Tibial artery (tissue), 4 donors: ENCODE measurements around the gene CDO1.
A peak's percentile ranks its signal among the peaks of the same experiment; 100 is the strongest.

Experiments
- DNase-seq, 2 donors: peaks; one replicate each; pipeline ENCODE4 v3.0.0-alpha.2; 2019
- H3K27ac ChIP-seq, 2 donors: fragments of 200-600 bp; sonication (generic) in 1 of 2; 1 replicate in 1 of 2; 2 replicates in 1 of 2; pipeline ENCODE4 v1.5.1; 2018 to 2019; ENCODE audit warnings: mild to moderate bottlenecking in 1 of 2
- H3K27me3 ChIP-seq, 2 donors: fragments of 200-600 bp; sonication (generic) in 1 of 2; one replicate each; pipeline versions ENCODE4 v1.5.1 to v1.6.0; 2016 to 2019
- H3K36me3 ChIP-seq, 3 donors: fragments of 200-600 bp; sonication (generic) in 2 of 3; one replicate each; pipeline ENCODE4 v1.5.1; 2016 to 2019; ENCODE audit warnings: mild to moderate bottlenecking in 2 of 3
- H3K4me1 ChIP-seq, 4 donors: fragments of 200-600 bp; sonication (generic) in 2 of 4; 1 replicate in 3 of 4; 2 replicates in 1 of 4; pipeline ENCODE4 v1.5.1; 2016 to 2019
- H3K4me3 ChIP-seq, 2 donors: fragments of 200-600 bp; sonication (generic) in 1 of 2; 1 replicate in 1 of 2; 2 replicates in 1 of 2; pipeline ENCODE4 v1.5.1; 2018 to 2019; ENCODE audit warnings: mild to moderate bottlenecking in 2 of 2
- H3K9me3 ChIP-seq, 3 donors: fragments of 200-600 bp; sonication (generic) in 1 of 3; one replicate each; pipeline ENCODE4 v1.5.1; 2016 to 2019
- intact Hi-C: fragments of 100-400 bp; cut with DNase I; formaldehyde crosslinking; loops from one replicate; pipeline ENCODE4 v1.15.0; 2023; ENCODE audit warnings: low total_unique reads
- TF ChIP-seq, protein P1 (sequence below), 2 experiments: fragments of 200-600 bp in 1 of 2; fragments of 450-650 bp in 1 of 2; IDR thresholded peaks; one replicate each; pipeline ENCODE4 v1.5.1; 2017 to 2019; ENCODE audit warnings: antibody characterized with exemption in 2 of 2, mild to moderate bottlenecking in 1 of 2, moderate library complexity in 1 of 2

Gene CDO1

DNA sequence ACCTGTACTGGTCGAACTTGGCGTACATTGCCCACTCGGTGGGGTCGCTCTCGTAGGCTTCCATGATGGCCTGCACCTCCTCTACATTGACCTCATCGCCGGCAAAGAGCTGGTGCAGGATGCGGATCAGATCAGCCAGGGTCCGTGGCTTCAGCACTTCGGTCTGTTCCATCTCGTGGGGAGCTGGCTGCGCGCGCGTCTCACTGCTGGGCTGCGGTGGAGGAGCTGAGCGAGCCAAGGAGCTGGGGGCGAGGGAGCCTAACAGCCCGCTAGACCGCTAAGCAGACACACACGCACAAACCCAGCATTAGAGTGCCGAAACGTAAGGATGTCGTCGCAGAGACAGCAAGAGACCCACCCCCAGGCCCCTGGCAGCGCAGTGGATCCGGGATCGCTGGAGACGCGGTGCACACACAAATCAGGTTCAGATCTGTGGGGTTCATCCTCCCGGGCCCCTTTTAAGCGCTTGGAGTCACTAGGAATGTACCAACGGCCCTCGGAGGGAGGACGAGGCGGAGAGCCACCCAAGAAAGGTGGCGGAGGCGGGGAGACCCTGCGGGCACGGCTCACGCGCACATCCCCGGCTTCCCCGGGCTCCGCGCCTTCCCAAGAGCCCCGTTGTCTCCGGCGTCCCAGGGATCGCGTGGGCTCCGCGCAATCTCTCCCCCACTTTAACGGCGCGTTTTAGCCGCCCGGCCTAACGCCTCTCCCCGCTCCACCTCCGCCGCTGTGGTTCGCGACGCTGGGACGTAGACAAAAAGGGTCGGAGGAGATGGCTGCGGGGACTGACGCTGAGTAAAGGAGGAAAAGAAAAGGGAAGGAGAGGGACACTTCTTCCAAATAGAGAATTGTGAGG, at the start of gene CDO1:
Gene CDO1 (minus strand): TSS at position 434 of the 856 bp plus-strand sequence. CDS start 262 bp downstream, at position 172.
- peaks cover 0 to 4% (median 0%) of the 10 kb centered on the region in 3 donors for H3K36me3 ChIP-seq
- intact Hi-C loops = no loop called here
- peak within 1 kb of the TSS; percentile 53 to 72 for H3K27ac ChIP-seq
- peak within 1 kb of the TSS; percentile 51 to 59 for H3K4me3 ChIP-seq
- H3K4me1 ChIP-seq = peaks cover 0 to 19% (median 11%) of the 10 kb centered on the region in 4 donors
- TF ChIP-seq, protein P1, sequence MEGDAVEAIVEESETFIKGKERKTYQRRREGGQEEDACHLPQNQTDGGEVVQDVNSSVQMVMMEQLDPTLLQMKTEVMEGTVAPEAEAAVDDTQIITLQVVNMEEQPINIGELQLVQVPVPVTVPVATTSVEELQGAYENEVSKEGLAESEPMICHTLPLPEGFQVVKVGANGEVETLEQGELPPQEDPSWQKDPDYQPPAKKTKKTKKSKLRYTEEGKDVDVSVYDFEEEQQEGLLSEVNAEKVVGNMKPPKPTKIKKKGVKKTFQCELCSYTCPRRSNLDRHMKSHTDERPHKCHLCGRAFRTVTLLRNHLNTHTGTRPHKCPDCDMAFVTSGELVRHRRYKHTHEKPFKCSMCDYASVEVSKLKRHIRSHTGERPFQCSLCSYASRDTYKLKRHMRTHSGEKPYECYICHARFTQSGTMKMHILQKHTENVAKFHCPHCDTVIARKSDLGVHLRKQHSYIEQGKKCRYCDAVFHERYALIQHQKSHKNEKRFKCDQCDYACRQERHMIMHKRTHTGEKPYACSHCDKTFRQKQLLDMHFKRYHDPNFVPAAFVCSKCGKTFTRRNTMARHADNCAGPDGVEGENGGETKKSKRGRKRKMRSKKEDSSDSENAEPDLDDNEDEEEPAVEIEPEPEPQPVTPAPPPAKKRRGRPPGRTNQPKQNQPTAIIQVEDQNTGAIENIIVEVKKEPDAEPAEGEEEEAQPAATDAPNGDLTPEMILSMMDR (IDR thresholded peaks at IDR 0.05) = no peak
- peaks cover 0 to 30% of the 10 kb centered on the region in 2 donors for H3K27me3 ChIP-seq
- no peaks in the 10 kb centered on the region for H3K9me3 ChIP-seq
- peak; percentile 74 for DNase-seq

DNA sequence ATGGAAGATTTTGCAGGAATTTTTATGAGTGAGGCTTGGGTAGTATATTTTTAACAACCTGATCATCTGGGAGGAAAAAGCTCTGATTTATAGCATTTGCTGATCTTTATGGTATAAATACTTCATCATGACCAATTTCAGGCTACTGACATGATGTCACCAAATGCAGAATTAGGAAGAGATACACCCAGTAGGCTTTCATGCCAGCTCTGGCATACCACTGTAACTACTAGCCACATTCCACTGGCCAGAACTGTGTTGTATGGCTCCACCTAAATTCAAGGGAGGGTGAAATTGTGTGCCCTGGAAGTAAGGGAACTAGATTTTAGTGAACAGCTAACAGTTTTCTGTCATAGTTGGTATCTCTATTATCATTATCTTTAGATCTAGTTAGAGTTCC, 42.9 kb upstream of the CDO1 start:
- no peak for DNase-seq
- Histone ChIP-seq H3K27ac (peak overlapping the region; percentile 34 to 55), H3K4me3 (no peak overlapping the region), H3K9me3 (no peaks in the 10 kb centered on the region), H3K27me3 (no peaks in the 10 kb centered on the region), H3K4me1 (peaks cover 0 to 70% (median 27%) of the 10 kb centered on the region in 4 donors), H3K36me3 (no peaks in the 10 kb centered on the region)
- intact Hi-C loops = no loop called here
- TF ChIP-seq, protein P1 (IDR thresholded peaks at IDR 0.05) = no peak

DNA sequence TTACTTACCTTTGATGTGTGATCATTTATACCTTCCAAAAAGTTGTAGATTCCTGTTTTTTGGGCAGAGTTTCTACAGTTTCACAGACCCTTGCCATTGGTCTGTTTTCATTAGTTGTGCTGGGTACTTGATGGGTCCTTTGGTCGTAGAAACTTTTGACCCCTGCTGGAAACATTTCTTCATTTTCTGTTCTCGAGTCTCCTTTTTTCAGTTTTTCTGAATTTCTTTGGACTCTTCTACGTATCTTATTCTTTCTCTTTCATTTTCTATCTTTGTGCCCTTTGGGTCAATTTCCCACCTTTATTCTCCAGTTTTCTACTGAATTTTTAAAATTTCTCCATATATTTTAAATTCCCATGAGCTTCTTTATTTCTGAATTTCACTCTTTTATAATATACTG, 41.9 kb upstream of the CDO1 start:
- peak overlapping the region; percentile 19 to 55 for H3K27ac ChIP-seq
- no peaks in the 10 kb centered on the region for H3K36me3 ChIP-seq
- no peak overlapping the region for H3K4me3 ChIP-seq
- H3K9me3 ChIP-seq = no peaks in the 10 kb centered on the region
- DNase-seq = no peak
- H3K4me1 ChIP-seq = peaks cover 0 to 80% (median 27%) of the 10 kb centered on the region in 4 donors
- TF ChIP-seq, protein P1 (IDR thresholded peaks at IDR 0.05) = no peak
- H3K27me3 ChIP-seq = no peaks in the 10 kb centered on the region
- intact Hi-C loops = no loop called here

DNA sequence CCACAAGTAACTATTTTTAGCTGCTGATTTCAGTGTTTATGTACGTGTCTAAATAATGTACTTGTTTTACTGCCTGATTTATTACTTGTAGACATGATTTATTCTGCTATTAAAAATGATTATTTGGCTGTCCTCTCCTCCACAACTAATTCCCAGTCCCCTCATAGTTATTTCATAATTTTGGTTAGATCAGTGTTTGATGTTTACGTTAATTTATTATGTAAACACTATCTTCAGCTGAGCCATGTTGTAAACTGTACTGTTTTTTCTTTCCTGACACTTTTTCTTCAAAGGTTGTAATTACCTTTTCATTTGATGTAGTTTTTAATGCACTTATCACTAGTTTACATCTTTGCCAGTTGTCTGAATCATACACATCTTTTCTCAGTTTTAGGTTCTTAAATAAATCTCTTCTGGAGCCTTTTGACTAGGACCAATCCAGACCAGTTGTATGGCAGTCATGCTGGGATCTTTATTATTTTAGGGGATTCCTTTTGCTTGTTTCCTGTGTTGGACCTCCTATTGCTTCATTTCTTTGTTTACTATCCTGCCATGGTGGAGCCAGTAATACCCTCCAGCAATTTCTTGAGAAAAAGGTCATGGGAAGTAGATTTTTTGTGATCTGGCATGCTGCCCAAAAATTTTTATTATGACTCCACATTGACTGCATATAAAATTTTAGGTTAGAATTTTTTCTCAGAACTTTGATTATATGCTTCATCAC, 41.3 kb upstream of the CDO1 start:
- intact Hi-C loops = no loop called here
- peaks cover 0 to 86% (median 27%) of the 10 kb centered on the region in 4 donors for H3K4me1 ChIP-seq
- H3K27me3 ChIP-seq = no peaks in the 10 kb centered on the region
- DNase-seq = no peak
- H3K4me3 ChIP-seq = no peak overlapping the region
- peak overlapping the region; percentile 19 to 55 for H3K27ac ChIP-seq
- no peaks in the 10 kb centered on the region for H3K9me3 ChIP-seq
- TF ChIP-seq, protein P1 (IDR thresholded peaks at IDR 0.05) = no peak
- no peaks in the 10 kb centered on the region for H3K36me3 ChIP-seq

DNA sequence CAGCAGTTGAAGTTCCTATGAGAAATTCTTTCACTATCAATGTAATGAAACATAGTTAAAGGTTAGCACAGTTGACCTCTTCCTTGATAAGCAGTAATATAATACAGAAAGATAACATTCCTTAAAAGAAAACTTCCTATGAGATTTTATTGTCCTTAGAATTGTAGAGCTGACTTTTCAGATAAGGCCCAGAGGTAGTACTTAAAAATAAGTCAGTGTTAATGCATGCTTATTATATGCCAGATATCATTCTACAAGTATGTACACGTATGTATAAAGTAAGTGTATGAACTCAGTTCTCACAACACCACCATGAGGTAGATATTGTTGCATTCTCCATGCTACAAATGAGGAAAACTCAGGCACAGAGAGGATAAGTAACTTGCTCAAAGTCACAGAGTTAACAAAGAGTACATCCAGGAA, 40.6 kb upstream of the CDO1 start:
- Histone ChIP-seq H3K27me3 (no peaks in the 10 kb centered on the region), H3K27ac (peak overlapping the region; percentile 19 to 55), H3K9me3 (no peaks in the 10 kb centered on the region), H3K4me3 (no peak overlapping the region), H3K36me3 (no peaks in the 10 kb centered on the region), H3K4me1 (peaks cover 0 to 93% (median 27%) of the 10 kb centered on the region in 4 donors)
- intact Hi-C loops = no loop called here
- no peak for DNase-seq
- TF ChIP-seq, protein P1 (IDR thresholded peaks at IDR 0.05) = no peak
